Left hindlimb (tissue), 1 donor: ENCODE results near the gene SLC25A6.
"Not testable (repeated sequence)": the region's sequence is repeated elsewhere in the genome, so short reads cannot be mapped to it uniquely, and the experiment has no call there.

Source experiments
- DNase-seq: peaks from one replicate; pipeline ENCODE4 v3.0.0-alpha.2; 2018

Gene SLC25A6

DNA sequence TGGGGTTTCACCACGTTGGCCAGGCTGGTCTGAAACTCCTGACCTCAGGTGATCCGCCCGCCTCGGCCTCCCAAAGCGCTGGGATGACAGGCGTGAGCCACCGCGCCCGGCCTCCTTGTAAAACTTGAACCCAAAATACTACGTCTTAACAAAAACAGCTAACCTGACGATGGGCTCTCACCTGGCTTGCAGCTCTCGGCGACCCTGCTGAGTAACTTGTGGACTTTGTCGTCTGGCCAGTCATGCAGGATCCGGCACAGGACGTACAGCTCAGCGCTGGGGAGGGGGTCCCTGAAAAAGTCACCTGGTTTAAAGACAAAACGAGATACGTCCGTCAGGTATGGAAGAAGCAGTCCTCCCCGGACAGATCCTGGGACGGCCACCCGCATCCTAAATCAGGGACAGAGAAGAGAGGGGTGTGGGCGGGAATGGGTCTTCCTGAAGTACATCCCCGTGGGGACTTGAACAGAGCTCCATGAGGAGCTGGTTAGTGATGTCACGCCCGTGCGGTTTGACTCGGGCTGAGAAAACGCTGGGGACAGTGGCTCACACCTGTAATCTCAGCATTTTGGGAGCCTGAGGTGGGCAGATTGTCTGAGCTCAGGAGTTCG lies 20.7 kb upstream of the SLC25A6 start:
- DNase-seq: no peak

DNA sequence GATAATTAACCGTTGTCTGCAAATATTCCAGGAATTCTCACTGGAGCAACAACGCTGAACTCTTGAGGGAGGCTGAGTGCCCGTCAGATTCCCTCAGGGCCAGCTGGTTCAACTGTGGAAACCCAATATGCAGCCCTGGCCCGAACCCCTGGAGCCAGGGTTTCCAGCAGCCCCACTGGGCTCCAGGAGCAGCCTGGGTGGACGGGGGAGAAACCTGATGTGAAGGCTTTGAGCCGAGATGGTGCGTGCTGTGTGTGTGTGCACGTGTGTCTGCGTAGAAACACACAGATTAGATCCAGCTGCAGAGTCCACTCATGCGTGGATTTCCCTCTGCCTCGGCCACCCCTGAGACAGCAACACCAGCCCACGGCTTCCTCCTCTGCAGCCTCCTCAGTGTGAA lies 19.4 kb upstream of the SLC25A6 start:
- DNase-seq: peak; percentile 18

DNA sequence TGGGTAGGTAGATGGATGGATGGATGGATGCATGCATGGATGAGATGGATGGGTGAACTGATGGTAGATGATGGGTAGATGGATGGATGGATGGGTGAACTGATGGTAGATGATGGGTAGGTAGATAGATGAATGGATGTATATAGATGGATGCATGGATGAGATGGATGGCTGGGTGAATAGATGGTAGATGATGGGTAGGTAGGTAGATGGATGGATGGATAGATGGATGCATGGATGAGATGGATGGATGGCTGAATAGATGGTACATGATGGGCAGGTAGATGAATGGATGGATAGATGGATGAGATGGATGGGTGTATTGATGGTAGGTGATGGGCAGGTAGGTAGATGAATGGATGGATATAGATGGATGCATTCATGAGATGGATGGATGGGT lies 15.1 kb upstream of the SLC25A6 start:
- DNase-seq: no peak

DNA sequence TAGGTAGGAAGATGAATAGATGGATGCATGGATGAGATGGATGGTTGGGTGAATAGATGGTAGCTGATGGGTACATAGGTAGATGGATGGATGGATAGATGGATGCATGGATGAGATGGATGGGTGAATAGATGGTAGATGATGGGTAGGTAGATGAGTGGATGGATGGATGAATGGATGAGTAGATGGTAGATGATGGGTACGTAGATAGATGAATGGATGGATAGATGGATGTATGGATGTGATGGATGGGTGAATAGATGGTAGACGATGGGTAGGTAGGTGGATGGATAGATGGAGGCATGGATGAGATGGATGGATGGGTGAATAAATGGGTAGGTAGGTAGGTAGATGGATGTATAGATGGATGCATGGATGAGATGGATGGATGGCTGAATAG lies 13.9 kb upstream of the SLC25A6 start:
- DNase-seq: not testable (repeated sequence)

DNA sequence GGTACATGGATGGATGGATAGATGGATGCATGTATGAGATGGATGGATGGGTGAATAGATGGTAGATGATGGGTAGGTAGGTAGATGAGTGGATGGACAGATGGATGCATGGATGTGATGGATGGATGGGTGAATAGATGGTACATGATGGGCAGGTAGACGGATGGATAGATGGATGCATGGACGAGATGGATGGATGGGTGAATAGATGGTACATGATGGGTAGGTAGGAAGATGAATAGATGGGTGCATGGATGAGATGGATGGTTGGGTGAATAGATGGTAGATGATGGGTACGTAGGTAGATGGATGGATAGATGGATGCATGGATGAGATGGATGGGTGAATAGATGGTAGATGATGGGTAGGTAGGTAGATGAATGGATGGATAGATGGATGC lies 12.0 kb upstream of the SLC25A6 start:
- not testable (repeated sequence) for DNase-seq

DNA sequence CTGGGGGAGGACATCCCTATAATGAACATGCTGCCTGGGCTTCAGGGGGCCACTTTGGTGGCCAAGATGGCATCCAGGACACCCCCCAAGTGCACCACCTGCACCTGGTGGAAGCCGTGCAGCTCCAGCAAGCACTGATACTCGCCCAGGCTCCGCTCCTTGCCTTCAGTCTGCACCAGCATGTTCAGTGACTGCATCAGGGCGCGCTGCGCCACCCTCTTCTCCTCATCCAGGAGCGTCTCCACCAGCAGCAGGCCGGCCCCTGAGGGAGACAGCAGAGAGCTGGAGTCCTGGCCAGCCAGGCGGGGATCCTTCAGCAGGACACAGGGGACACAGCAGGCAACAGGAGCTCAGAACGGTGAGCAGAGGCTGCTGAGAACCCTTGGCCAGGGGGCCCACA lies 11.3 kb upstream of the SLC25A6 start:
- DNase-seq: no peak

DNA sequence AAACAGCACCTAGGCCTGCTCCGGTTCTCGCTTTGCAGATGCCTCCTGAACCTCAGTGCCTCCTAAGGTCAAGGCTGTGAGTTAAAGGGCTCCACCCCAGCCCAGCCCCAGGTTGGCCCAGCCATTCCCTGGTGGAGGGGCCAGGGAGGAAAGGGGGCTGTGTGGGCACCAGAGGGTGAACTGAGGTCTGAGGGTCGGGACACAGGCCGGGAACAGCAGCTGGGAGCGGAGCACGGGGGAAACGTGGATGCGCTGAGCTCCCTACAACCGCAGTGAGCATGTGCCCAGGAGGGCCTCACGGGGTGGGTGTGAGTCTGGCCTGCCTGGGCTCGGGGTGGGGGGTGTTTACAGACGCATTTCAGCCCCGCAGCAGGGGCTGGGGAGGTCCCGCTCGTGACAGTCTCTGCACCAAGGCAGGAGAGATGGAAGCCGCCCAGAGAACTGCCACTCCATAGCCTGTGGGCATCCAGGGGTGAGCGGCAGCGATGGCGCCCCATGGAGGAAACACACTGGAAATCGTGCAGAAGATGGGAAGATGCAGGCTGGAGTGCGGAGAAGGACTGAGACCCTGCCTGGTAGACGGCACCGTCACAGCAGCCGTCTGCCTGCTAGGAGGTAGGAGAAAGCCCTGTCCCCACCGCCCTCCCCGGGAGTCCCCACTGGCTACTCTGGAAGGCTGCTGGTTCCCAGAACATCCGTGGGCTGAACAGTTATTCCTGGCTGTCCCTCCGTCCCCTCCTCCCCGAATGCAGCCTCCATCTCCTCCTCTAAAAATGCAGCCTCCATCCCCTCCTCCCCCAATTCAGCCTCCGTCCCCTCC lies 9.9 kb upstream of the SLC25A6 start:
- no peak for DNase-seq

DNA sequence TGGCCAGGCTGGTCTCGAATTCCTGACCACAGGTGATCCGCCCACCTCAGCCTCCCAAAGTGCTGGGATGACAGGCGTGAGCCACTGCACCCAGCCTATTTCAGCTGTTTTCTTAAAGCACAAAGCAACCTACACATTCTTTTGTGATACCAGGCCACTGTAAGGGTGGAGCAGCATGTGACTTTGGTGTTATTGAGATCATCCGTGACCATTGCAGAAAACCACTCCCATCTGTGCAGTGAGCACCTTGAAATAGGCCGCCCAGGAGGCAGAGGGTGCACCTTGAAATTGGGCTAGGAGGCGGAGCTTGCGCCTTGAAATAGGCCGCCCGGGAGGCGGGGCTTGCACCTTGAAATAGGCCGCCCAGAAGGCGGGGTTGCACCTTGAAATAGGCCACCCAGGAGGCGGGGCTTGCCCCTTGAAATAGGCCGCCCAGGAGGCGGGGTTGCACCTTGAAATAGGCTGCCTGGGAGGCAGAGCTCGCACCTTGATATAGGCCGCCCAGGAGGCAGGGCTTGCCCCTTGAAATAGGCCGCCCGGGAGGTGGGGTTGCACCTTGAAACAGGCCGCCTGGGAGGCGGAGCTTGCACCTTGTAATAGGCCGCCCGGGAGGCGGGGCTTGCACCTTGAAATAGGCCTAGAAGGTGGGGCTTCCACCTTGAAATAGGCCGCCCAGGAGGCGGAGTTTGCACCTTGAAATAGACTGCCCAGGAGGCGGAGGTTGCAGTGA lies 9.0 kb upstream of the SLC25A6 start:
- DNase-seq: no peak

DNA sequence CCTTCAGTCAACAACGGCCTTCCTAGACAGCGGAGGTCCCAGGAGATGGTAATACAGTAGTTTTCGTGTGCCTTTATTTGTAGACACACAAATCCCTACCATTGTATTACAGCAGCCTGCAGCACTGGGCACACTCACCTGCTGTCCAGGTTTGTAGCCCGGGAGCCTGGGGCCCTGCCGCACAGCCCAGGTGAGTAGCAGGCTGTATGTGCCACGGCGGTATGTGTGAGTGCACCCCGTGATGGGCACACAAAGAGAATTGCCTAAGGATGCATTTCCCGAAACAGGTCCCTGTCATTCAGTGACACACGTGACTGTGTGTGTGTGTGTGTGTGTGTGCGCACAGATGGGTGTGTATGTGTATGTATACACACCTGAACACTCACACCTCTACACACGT lies 8.1 kb upstream of the SLC25A6 start:
- no peak for DNase-seq

DNA sequence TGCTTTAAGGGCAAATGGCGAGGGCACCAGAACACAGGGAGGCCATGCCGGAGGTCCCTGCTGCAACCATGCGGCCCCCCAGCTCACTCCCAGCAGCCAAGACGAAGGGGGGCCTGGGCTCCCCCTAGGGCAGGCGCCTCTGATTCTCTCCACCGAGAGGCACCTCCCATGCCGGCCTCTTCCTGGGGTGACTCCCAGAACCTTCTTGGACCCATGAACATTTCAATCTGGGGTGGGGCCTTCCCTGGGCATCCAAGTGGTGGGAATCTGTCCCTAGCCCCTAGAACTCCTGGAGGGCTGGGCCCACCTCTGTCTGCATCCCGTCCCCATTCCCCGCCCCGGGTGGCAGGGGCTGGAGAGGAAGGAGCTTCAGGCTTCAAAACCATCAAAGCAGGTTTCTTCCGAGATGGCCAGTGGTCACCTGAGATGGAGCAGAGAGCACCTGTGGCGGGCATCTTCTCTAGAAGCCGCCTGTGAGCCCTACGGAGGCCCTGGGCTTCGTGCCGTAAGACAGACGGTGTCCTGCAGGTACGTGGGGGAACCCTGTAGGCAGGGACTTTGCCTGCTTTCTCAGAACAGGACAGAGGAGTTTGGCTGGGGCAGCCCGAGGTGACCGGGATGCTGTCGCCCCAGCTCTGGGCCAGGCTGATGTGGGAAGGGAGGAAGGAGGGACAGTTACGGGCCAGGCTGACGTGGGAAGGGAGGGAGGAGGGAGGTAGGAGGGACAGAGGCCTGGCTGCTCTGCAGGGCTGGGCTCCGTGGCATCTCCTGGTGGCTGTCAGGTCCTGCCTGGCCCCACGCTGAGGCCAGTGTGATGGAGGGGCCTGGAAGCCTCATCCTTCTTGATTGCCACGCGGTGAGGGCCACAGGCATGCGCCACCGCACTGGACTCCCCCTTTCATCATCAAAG lies 6.8 kb upstream of the SLC25A6 start:
- DNase-seq: no peak

DNA sequence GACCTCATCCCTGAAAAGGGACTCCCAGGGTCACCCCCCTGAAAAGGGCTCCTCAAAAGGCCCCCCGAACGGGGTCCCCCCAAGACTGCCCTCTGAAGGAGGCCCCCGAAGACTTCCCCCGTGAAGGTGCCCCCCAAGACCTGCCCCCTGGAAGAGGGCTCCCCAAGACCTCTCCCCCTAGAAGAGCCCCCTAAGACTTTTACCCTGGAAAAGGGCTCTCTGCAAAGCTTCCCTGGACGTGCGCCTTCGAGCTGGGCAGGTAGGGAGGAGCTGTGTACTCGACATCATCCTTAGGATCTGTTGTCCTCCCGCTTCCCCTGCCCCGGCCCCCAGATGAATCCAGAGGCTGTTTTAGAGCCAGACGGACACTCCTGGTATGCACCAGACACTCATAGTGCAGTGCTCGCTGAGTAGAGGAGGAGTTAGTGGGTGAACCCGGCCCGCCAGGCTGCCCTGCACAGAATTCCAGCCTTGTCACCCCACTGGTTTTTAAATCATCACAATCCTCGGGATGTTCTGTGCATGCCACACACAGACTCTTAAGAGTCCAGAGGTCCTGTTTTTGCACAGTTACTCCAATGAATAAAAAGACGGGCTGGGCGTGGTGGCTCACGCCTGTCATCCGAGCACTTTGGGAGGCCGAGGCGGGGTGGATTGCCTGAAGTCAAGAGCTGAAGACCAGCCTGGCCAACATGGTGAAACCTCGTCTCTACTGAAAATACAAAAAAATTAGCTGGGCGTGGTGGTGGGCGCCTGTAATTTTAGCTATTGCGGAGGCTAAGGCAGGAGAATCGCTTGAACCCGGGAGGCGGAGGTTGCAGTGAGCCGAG lies 5.7 kb upstream of the SLC25A6 start:
- DNase-seq: no peak

DNA sequence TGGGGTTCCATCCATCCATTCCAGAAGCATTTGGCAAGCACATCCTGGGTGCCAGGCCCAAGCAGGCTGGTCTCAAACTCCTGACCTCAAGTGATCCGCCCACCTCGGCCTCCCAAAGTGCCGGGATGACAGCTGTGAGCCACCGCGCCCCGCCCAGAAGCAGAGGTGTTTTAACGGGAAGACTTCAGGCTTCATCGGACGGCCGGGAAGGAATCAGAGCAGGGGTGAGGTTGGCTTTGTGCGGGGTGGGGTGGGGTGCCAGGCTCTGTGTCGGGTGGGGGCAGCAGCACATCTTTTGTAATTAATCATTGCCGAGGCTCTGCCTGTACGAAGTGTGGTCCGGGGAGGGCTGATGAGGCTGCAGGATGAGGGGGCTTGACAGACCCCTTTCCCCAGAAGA lies 5.1 kb upstream of the SLC25A6 start:
- DNase-seq: no peak

DNA sequence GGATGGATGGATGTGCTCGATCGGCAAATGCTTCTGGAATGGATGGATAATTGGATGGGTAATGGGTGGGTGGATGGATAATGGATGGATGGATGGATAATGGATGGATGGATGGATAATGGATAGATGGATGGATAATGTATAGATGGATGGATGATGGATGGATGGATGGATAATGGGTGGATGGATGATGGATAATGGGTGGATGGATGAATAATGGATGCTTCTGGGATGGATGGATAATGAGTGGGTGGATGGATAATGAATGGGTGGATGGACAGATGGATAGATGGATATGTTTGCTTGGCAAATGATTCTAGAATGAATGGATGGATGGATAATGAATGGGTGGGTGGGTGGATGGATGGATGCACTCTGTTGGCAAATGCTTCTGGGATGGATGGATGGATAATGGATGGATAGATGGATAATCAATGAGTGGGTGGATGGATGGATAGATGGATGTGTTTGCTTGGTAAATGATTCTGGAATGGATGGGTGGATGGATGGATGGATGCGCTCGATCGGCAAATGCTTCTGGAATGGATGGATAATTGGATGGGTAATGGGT lies 3.8 kb upstream of the SLC25A6 start:
- DNase-seq: no peak

DNA sequence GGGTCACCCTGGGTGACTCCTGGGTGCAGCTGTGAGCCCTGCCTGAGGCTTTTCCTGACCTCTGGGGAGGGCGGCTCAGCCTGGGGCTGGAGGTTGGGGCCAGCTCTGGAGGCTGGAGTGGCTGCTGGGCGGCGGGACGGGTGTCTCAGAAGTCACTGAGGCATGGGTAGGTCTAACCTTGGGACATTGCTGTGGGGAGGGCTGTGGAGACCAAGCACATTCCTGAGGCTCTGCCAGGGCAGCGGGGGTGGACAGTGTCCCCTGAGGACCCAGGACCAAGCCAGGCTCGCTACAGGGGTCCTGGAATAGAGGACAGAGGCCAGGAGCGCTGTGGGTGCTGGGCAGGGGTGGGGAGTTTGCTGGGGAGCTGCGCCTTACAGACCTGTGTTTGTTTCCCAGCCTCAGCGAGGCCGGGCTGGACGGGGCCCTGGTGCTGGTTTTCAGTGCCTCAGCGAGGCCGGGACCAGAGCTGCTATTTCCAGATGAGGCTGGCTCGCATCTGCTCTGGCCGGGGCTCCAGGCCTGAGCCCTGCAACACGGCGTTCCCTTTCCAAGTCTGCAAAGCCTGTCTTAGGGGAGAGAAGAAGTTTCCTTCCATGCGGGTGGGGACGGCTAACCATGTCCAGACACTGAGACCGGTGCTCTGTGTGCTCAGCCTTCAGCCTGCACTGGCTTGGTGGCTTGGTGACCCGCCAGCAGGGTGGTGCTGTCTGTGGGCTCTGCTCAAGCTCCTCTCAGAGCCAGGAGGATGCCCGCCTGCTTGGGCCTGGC lies 3.0 kb upstream of the SLC25A6 start:
- peak; percentile 33 for DNase-seq

DNA sequence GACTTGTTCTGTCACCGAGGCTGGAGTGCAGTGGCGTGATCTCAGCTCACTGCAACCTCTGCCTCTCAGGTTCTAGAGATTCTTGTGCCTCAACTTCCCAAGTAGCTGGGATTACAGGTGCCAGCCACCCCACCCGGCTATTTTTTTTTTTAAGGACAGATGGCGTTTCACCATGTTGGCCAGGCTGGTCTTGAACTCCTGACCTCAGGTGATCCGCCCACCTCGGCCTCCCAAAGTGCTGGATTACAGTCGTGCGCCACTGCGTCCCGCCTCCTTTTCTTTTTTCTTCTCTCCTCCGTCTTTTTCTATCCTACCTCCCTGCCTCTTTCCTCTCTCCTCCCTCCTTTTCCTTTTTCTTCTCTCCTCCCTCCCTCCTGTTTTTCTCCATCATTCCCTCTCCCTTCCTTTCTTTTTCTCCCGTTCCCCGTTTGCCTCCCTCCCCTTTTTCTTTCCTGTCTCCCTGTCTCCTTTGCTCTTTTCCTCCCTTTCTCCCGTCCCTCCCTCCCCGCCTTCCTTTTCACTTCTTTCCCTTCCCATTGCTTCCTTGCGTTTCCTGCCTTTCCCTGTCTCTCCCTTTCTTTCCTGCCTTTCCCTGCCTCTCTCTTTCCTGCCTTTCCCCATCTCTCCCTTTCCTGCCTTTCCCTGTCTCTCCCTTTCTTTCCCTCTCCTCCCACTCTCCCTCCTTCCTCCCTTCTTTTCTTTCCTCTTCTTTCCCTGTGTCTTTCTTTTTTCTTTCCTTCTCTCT lies 2.1 kb upstream of the SLC25A6 start:
- DNase-seq: peak; percentile 11

DNA sequence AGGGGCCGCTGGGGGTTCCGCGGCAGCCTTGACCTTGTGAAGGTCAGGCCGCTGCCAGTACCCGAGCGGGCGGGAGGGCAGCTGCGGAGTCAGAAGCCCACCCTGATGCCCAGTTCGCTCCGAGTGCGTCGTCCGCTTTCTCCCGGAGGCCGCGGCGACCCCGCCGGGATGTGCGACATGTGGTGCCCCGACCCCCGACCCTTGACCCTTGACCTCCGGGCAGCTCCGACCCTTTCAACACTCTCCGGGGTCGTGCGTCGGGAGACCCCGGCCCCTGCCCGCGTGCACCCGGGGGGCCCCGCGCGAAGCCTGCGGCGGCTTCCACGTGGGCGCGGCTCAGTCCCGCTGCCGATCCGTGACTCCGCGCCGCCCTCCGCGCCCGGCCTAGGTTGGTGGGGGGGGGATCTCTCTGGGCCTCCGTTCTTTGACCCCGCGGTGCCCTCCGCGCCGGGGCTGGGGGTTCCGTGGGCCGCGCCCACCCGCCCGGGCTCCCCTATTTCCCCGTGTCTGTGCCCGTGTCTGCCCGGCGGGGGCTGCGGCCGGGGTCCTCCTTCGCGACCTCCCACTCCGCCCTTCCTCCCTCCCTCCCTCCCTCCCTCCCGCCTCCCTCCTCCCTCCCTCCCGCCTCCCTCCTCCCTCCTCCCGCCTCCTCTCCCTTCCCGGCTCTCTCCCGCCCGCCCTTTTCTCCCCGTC lies 609 bp upstream of the SLC25A6 start:
- peak; percentile 89 for DNase-seq

DNA sequence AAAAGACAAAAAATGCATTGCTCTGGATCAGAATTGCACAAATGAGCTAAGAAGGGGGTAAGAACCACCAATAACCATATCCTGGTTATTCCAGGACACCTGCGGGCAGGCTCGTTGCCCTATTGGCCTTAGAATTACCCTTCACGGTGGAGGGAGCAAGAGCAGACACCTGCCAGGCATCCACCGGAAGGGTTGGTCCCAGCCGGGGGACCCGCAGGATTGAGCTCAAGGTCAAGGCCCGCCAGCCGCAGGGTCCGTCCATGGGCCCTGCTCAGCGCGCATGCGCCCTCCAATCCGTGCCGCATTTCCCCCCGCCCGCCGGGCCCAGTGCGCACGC lies 575 bp downstream of the SLC25A6 start:
- no peak for DNase-seq

DNA sequence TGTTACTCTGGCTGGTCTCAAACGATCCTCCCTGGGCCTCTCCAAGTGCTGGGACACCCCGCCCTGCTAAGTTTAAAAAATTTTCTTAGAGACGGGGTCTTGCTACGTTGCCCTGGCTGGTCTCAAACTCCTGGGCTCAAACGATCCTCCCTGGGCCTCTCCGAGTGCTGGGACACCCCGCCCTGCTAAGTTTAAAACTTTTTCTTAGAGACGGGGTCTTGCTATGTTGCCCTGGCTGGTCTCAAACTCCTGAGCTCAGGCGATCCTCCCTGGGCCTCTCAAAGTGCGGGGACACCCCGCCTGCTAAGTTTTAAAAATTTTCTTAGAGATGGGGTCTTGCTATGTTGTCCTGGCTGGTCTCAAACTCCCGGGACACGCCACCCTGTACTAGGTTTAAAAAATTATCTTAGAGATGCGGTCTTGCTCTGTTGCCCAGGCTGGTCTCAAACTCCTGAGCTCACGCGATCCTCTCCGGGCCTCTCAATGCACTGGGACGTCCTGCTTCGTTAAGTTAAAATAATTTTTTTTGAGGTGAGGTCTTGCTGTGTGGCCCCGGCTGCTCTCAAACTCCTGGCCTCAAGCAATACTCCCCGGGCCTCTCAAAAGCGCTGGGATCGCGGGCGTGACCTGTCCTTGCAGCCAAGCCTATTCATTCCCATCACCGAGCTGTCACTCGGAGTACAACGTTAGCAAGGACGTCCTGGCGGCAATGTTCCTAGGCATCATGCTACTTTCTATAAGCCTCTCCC lies 1.1 kb downstream of the SLC25A6 start:
- DNase-seq: no peak

DNA sequence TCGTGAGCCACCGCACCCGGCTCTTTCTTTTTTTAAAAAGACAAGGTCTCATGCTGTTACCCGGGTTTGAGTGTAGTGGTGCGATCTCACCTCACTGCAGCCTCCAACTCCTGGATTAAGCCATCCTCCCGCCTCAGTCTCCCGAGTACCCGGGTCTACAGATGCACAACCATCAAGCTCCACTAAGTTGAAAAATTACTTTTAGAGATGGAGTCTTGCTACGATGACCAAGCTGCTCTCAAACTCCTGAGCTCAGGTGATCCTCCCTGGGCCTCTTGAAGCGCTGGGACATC lies 2.0 kb downstream of the SLC25A6 start:
- no peak for DNase-seq
